GM23248 (cell line): ENCODE data around the gene AP3D1.

Source experiments
- EZH2 ChIP-seq: fragments of 200-600 bp; sonication (generic); IDR thresholded peaks from 2 replicates; pipeline ENCODE4 v1.6.1; 2018; ENCODE audit warnings: antibody characterized with exemption, mild to moderate bottlenecking; ENCODE audit not compliant: insufficient read depth, poor library complexity, severe bottlenecking
- EZH2phosphoT487 ChIP-seq: fragments of 200-600 bp; sonication (generic); IDR thresholded peaks from 2 replicates; pipeline ENCODE4 v1.6.1; 2018; ENCODE audit warnings: antibody characterized with exemption, moderate library complexity, mild to moderate bottlenecking, low read depth; ENCODE audit not compliant: insufficient read depth

GRCh38 chr19:2053601-2054389 is 97.6 kb downstream of the AP3D1 start:
- TF ChIP-seq EZH2 (no peak), EZH2phosphoT487 (no peak)
